Epithelial cell of proximal tubule (primary cell): Measurements from ENCODE around the gene SIRT5. TPM values are rescaled to one million over a fixed set of nuclear protein-coding genes. Genes with fewer than 3 reads are reported as not detected.

Experiments
- DNase-seq: peaks from one replicate; pipeline ENCODE4 v3.0.0-alpha.2; 2011; ENCODE audit warnings: low read depth
- H3K4me3 ChIP-seq: 2 replicates; pipeline ENCODE4 v1.5.1; 2011; ENCODE audit warnings: low read depth, mild to moderate bottlenecking, low read length
- total RNA-seq: library from RNA; depleted of rRNA; stranded (reverse); fragments of >200 nt; gene quantifications from 2 replicates; pipeline ENCODE4 v1.2.3, GENCODE V29; 2015
- TF ChIP-seq, protein P1 (sequence below): conservative IDR thresholded peaks from 2 replicates; pipeline ENCODE4 v1.5.1; 2012; ENCODE audit warnings: low read depth, mild to moderate bottlenecking, low read length

SIRT5 gene
- total RNA-seq, 1 donor from 2014 or later, result 4.6 TPM

DNA sequence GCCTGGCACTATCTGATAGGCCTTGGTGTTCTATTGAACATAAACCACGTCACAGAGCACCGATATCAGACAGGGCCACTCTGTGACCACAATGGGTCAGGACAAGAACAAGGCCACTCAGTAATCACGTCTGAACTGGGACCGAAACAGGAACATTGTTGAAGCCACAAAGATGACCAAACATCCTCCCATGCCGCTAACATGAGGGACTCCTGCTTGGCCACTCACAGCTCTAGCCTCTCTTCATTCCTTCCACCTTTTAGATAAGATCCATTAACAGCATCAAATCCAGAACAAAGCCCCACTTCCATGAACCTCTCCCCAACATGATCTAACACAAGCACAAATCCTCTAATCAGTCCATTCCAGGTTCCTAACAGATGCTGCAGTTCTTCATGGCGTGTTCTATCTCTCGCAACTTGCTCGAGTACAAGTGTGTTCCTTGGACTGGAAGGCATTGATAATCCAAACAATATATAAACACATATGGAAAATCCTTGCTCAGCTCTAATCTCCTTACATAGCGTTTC is 7.4 kb downstream of the SIRT5 start:
- DNase-seq, result no peak
- TF ChIP-seq, protein P1, sequence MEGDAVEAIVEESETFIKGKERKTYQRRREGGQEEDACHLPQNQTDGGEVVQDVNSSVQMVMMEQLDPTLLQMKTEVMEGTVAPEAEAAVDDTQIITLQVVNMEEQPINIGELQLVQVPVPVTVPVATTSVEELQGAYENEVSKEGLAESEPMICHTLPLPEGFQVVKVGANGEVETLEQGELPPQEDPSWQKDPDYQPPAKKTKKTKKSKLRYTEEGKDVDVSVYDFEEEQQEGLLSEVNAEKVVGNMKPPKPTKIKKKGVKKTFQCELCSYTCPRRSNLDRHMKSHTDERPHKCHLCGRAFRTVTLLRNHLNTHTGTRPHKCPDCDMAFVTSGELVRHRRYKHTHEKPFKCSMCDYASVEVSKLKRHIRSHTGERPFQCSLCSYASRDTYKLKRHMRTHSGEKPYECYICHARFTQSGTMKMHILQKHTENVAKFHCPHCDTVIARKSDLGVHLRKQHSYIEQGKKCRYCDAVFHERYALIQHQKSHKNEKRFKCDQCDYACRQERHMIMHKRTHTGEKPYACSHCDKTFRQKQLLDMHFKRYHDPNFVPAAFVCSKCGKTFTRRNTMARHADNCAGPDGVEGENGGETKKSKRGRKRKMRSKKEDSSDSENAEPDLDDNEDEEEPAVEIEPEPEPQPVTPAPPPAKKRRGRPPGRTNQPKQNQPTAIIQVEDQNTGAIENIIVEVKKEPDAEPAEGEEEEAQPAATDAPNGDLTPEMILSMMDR, result no peak
- no peak overlapping the region for H3K4me3 ChIP-seq

DNA sequence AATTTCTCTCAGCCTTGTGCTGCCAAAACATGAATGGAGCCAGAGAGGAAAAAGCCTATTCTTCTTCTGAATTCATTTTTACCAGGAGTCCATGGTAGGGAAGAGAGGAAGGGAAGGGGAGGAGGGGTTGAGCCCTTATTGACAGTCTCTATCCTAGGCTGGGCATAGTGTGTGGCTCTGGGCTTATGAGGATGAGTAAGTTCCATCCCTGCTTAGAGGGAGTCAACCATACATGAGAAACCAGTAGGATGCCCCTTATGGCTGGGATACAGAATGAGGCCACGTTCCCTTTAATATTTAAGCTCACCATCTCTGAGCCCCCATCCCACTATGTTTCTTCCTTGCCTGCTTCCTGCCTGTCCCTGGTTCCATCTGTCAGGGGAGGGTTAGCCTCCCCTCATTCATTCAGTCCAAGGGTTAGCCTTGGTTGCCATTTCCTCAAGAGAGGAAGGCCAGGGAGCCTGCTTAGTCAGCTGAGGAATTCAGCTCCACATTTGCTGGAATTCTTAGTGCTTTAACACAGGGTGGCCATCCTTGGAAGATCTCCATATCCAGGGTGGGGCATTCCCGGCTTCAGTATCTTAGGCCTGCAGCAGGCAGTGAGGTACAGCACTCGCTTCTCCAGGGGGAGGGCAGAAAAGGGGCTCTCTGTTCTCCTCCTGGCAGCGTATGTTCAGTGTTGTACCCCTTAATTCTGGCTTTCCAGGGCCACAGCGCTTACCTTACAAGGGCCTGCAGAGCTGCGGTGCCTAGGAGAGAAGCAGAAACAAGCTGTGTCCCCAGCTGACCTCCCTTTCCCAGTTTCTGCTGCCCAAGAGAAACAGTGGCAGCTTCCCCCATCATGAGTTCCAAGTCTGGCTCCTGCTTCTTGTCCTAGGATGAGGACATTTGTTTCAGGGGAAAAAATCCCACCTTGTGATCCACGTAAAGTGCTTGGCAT is 12.5 kb downstream of the SIRT5 start:
- no peak for DNase-seq
- TF ChIP-seq, protein P1, result no peak
- no peak overlapping the region for H3K4me3 ChIP-seq

DNA sequence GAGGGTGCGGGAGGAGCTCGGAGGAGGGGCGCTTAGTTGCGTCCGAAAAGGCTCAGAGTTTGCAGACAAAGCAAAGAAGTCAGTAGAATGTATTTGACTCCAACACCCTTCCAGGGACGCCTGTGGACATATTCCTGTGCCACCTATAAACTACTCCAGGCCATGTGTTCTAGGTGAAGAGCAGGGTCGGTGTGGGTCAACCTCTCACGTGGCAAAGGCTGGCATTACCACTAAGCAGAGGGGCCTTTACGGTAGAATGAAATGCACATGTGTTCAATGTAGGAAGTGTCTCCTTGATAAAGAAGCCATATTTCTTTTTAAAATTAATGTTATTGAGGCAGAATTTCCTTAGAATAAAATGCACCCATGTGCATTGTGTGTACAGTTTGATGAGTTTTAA is 15.4 kb downstream of the SIRT5 start:
- TF ChIP-seq, protein P1, result no peak
- DNase-seq, result no peak
- H3K4me3 ChIP-seq, result no peak overlapping the region

DNA sequence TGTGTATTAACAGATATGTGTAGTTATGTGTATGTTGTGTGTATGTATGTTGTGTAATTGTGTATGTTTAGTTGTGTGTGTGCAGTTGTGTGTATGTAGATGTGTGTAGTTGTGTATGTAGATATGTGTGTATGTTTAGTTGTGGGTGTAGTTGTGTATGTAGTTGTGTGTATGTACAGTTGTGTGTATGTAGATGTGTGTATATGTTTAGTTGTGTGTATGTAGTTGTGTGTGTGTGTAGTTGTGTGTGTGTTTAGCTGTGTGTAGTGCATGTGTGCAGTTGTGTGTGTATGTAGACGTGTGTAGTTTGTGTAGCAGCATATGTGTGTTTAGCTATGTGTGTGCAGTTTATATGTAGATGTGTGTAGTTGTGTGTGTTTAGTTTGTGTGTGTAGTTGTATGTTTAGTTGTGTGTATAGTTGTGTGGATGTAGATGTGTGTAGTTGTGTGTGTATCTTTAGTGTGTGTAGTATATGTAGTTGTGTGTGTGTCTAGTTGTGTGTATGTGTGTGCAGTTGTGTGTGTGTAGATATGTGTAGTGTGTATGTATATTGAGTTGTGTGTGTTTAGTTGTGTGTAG is 16.3 kb downstream of the SIRT5 start:
- no peak overlapping the region for H3K4me3 ChIP-seq
- TF ChIP-seq, protein P1, result no peak
- no peak for DNase-seq

DNA sequence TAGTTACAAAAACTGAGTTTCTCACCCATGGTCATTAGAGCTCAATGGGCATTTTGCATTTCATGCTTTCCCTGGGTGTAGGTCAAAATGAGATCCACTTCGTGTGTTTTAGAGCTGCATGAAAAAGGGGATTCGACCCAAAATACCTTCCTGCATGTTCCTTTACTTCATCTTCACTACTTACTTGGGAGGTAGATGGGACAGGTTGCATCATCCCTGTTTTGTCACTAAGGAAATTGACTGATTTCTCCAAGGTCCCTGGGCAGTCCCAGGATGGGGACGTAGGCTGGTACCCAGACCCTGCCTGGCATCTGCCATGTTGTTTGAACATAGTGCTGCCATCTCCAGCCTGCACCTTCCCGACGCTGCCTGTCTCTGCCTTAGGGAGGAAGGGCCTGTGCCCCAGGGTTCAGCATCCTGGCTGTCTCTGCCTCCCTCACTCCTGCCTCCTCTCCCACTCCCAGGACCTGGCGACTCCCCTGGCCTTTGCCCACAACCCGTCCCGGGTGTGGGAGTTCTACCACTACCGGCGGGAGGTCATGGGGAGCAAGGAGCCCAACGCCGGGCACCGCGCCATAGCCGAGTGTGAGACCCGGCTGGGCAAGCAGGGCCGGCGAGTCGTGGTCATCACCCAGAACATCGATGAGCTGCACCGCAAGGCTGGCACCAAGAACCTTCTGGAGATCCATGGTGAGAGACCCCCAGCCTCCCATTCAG is 17.0 kb downstream of the SIRT5 start:
- H3K4me3 ChIP-seq, result no peak overlapping the region
- TF ChIP-seq, protein P1, result no peak

DNA sequence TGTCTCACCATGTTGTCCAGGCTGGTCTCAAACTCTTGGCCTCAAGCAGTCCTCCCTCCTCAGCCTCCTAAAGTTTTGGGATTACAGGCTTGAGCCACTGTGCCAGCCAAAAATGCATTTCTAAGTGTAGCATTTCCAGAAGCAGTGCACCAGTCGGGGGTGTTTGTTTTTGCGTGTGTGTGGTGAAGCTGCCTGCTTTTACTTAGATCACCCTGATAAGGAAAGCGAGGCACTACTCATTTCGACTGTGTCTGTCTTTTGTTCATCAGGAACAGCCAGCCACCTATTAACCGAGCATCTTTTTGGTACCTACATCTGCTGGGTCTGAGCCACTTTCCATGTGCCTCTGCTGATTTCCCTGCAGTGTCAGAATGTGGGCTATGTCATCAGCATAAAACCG is 18.7 kb downstream of the SIRT5 start:
- no peak overlapping the region for H3K4me3 ChIP-seq
- TF ChIP-seq, protein P1, result no peak
- DNase-seq, result no peak

More for the DNA sequence above, 17.0 kb downstream of the SIRT5 start:
- no peak for DNase-seq
